NCI-H2029 (cell line): ENCODE data around the gene PPP2R2C.

Experiments
- DNase-seq: peaks from one replicate; lab custom pipeline; 2025; lab: John Stamatoyannopoulos, UW

Gene PPP2R2C

GRCh38 chr4:6302869-6303268, 169.5 kb downstream of the PPP2R2C start:
- no peak for DNase-seq

- DNase-seq: no peak
Observed at GRCh38 chr4:6301732-6302442, 170.5 kb downstream of the PPP2R2C start.

- no peak for DNase-seq
Observed at GRCh38 chr4:6301051-6301731, 171.2 kb downstream of the PPP2R2C start.

- DNase-seq: no peak
Observed at GRCh38 chr4:6300359-6300758, 172.1 kb downstream of the PPP2R2C start.

- no peak for DNase-seq
Observed at GRCh38 chr4:6299875-6300274, 172.5 kb downstream of the PPP2R2C start.

GRCh38 chr4:6298852-6299251, 173.6 kb downstream of the PPP2R2C start:
- DNase-seq: no peak

GRCh38 chr4:6298035-6298434, 174.4 kb downstream of the PPP2R2C start:
- no peak for DNase-seq

GRCh38 chr4:6297266-6297815, 175.1 kb downstream of the PPP2R2C start:
- no peak for DNase-seq

- no peak for DNase-seq
Observed at GRCh38 chr4:6296026-6296425, 176.4 kb downstream of the PPP2R2C start.

GRCh38 chr4:6295495-6295894, 176.9 kb downstream of the PPP2R2C start:
- no peak for DNase-seq

- DNase-seq: no peak
Observed at GRCh38 chr4:6294705-6295421, 177.6 kb downstream of the PPP2R2C start.

GRCh38 chr4:6293661-6294060, 178.8 kb downstream of the PPP2R2C start:
- DNase-seq: no peak

- DNase-seq: no peak
Observed at GRCh38 chr4:6293097-6293445, 179.3 kb downstream of the PPP2R2C start.

GRCh38 chr4:6292376-6293096, 179.9 kb downstream of the PPP2R2C start:
- no peak for DNase-seq

- DNase-seq: no peak
Observed at GRCh38 chr4:6291784-6292297, 180.6 kb downstream of the PPP2R2C start.

- DNase-seq: no peak
Observed at GRCh38 chr4:6290769-6291547, 181.5 kb downstream of the PPP2R2C start.

- no peak for DNase-seq
Observed at GRCh38 chr4:6290256-6290655, 182.2 kb downstream of the PPP2R2C start.

- no peak for DNase-seq
Observed at GRCh38 chr4:6288871-6289270, 183.5 kb downstream of the PPP2R2C start.

GRCh38 chr4:6288342-6288741, 184.1 kb downstream of the PPP2R2C start:
- no peak for DNase-seq

GRCh38 chr4:6287017-6287788, 185.2 kb downstream of the PPP2R2C start:
- no peak for DNase-seq
